SH-SY5Y (cell line): ENCODE measurements around the gene RIOK2.

Experiments used
- GATA2 ChIP-seq: IDR thresholded peaks from 2 replicates; pipeline ENCODE4 v1.6.1; 2011; ENCODE audit warnings: mild to moderate bottlenecking, low read depth, low read length
- GATA3 ChIP-seq: IDR thresholded peaks from 2 replicates; pipeline ENCODE4 v1.6.1; 2011; ENCODE audit warnings: low read depth, mild to moderate bottlenecking, low read length, moderate library complexity

GRCh38 chr5:97133101-97133500 is 49.9 kb downstream of the RIOK2 start:
- TF ChIP-seq GATA2 (no peak), GATA3 (no peak)
